ENCODE data around the gene SIRT3. TPM values are rescaled to one million over a fixed set of nuclear protein-coding genes. Genes with fewer than 3 reads are reported as not detected.

The SIRT3 gene
- total RNA-seq, 1 experiment from 2014 or later: 13.9 TPM

GRCh38 chr11:201966-202365 is 34.2 kb downstream of the SIRT3 start:
- no peak overlapping the region for H3K56ac ChIP-seq (ENCODE audit: insufficient read length, low read depth, low read length)
- DNase-seq: no peak
- H3K27ac Mint-ChIP-seq: no peak overlapping the region; a peak in 1 of 7 replicates

More at GRCh38 chr11:201966-202365, 34.2 kb downstream of the SIRT3 start:
- H3K23ac ChIP-seq (ENCODE audit: insufficient read length, low read depth, low read length): no peak overlapping the region
- no peak overlapping the region for H2BK15ac ChIP-seq (ENCODE audit: low read depth, low read length)
- H4K8ac ChIP-seq (replicated peaks; ENCODE audit: insufficient read length, low read depth, low read length): no peak overlapping the region
- no peak overlapping the region for H2AK5ac ChIP-seq (ENCODE audit: insufficient read length, low read length)
- no peaks in the 10 kb centered on the region for H3K27me3 ChIP-seq (ENCODE audit: insufficient read depth, low read length)
- Mint-ChIP-seq H3K9me3 (peaks cover 0 to 6% of the 10 kb centered on the region in 2 experiments; a peak in 4 of 5 replicates), H3K4me1 (peaks cover 5 to 9% of the 10 kb centered on the region in 2 experiments), H3K36me3 (ENCODE audit: insufficient read depth in 1 of 3, low read depth in 3 of 3) (peaks cover 9 to 37% (median 23%) of the 10 kb centered on the region in 3 experiments), H3K27me3 (ENCODE audit: low read depth) (peaks cover 1% of the 10 kb centered on the region), H3K4me3 (no peak overlapping the region)
- peaks cover 6% of the 10 kb centered on the region for H3K23me2 ChIP-seq (ENCODE audit: insufficient read length, low read depth, low read length, poor library complexity, severe bottlenecking)
- H3K4ac ChIP-seq (ENCODE audit: low read depth, low read length): no peak overlapping the region
- H2BK120ac ChIP-seq (ENCODE audit: low read depth, low read length, poor library complexity, severe bottlenecking): no peak overlapping the region
- no peak overlapping the region for H2AFZ ChIP-seq (ENCODE audit: low read length)
- H3K9me3 ChIP-seq (ENCODE audit: control insufficient read depth, low read depth, low read length): no peaks in the 10 kb centered on the region
- no peaks in the 10 kb centered on the region; the same call in 1 of the 2 replicates for H3K4me1 ChIP-seq (ENCODE audit: insufficient read depth, low read length)
- H4K5ac ChIP-seq (ENCODE audit: insufficient read length, low read depth, low read length): no peak overlapping the region
- H3K4me2 ChIP-seq (ENCODE audit: insufficient read depth, insufficient read length, low read length): no peak overlapping the region
- peaks cover 5% of the 10 kb centered on the region for H3K79me1 ChIP-seq (ENCODE audit: insufficient read depth, low read depth, low read length, poor library complexity, severe bottlenecking)
- WGBS (ENCODE audit: extremely low coverage, insufficient read length, low lambda C conversion rate): no CpG with 5 or more reads among the region's 15 CpGs
- H3K9ac ChIP-seq (ENCODE audit: extremely low read depth, insufficient read length, low read length): no peak overlapping the region
- no peak overlapping the region for H4K91ac ChIP-seq (ENCODE audit: insufficient read length, low read depth, low read length)
- no peak overlapping the region for H3K18ac ChIP-seq (ENCODE audit: insufficient read length, low read depth, low read length)
- no peak overlapping the region for H3K27ac ChIP-seq (ENCODE audit: insufficient read length, low read depth, low read length)
- H4K20me1 ChIP-seq (ENCODE audit: control insufficient read depth, insufficient read depth, insufficient read length): no peaks in the 10 kb centered on the region
- no peaks in the 10 kb centered on the region; the same call in 1 of the 2 replicates for H3K79me2 ChIP-seq (ENCODE audit: insufficient read depth, low read length)
- H2BK5ac ChIP-seq (ENCODE audit: insufficient read length, low read length): no peak overlapping the region
- H2BK20ac ChIP-seq (ENCODE audit: low read depth, low read length, poor library complexity, severe bottlenecking): no peak overlapping the region
- no peak for TF ChIP-seq CTCF (conservative IDR thresholded peaks at IDR 0.05)
- no peak overlapping the region for H3K14ac ChIP-seq (ENCODE audit: insufficient read depth, low read length)
- H2BK12ac ChIP-seq (ENCODE audit: insufficient read length, low read depth, low read length): no peak overlapping the region
- no peak overlapping the region for H3T11ph ChIP-seq (ENCODE audit: low read length)

All from H9 (cell line).